Keratinocyte (primary cell): ENCODE data around the gene CREB5. TPM values are rescaled to one million over a fixed set of nuclear protein-coding genes. Genes with fewer than 3 reads are reported as not detected.

Experiments
- DNase-seq: peaks from one replicate; pipeline ENCODE4 v3.0.0-alpha.2; 2011; ENCODE audit warnings: low read depth, missing footprints, low spot score
- FAIRE-seq: peaks from 2 replicates; lab custom pipeline; 2011; peaks lifted over from hg19 to GRCh38; lab: Jason Lieb, UNC
- H2AFZ ChIP-seq: 2 replicates; pipeline ENCODE4 v1.6.0; 2012; ENCODE audit warnings: low read length, control low read depth, inconsistent platforms; ENCODE audit not compliant: control insufficient read depth
- H3K27ac ChIP-seq: 2 replicates; pipeline ENCODE4 v1.5.1; 2011; ENCODE audit warnings: low read length; ENCODE audit not compliant: control insufficient read depth, insufficient read depth
- H3K27me3 ChIP-seq: 3 replicates; pipeline ENCODE4 v1.6.0; 2011; ENCODE audit warnings: low read length; ENCODE audit not compliant: control insufficient read depth, insufficient read depth; ENCODE audit errors: extremely low read depth
- H3K36me3 ChIP-seq, 2 experiments: 2 replicates in 1 of 2; 3 replicates in 1 of 2; pipeline ENCODE4 v1.5.1; 2011; ENCODE audit warnings: low read length in 2 of 2, mild to moderate bottlenecking in 1 of 2; ENCODE audit not compliant: control insufficient read depth in 2 of 2, insufficient read depth in 2 of 2; ENCODE audit errors: extremely low read depth in 1 of 2
- H3K4me1 ChIP-seq: 3 replicates; pipeline ENCODE4 v1.5.1; 2011; ENCODE audit warnings: low read length; ENCODE audit not compliant: control insufficient read depth, insufficient read depth; ENCODE audit errors: extremely low read depth
- H3K4me2 ChIP-seq: 3 replicates; pipeline ENCODE4 v1.6.0; 2011; ENCODE audit warnings: low read depth, low read length; ENCODE audit not compliant: control insufficient read depth, insufficient read depth; ENCODE audit errors: extremely low read depth
- H3K4me3 ChIP-seq, 3 experiments: fragments of 200-600 bp in 1 of 3; sonication (generic) in 1 of 3; 2 replicates in 2 of 3; 3 replicates in 1 of 3; pipeline ENCODE4 v1.5.1; 2011 to 2016; ENCODE audit warnings: low read length in 3 of 3, mild to moderate bottlenecking in 3 of 3, control low read depth in 2 of 3, inconsistent platforms in 1 of 3, low read depth in 1 of 3, mixed read lengths in 1 of 3, mixed run types in 1 of 3, moderate library complexity in 1 of 3; ENCODE audit not compliant: control insufficient read depth in 2 of 3, insufficient read depth in 2 of 3; ENCODE audit errors: extremely low read depth in 1 of 3
- H3K79me2 ChIP-seq: 2 replicates; pipeline ENCODE4 v1.6.0; 2012; ENCODE audit warnings: low read length; ENCODE audit not compliant: control insufficient read depth, insufficient read depth
- H3K9ac ChIP-seq: 3 replicates; pipeline ENCODE4 v1.6.0; 2011; ENCODE audit warnings: low read length; ENCODE audit not compliant: control insufficient read depth, insufficient read depth; ENCODE audit errors: extremely low read depth
- H3K9me1 ChIP-seq: 3 replicates; pipeline ENCODE4 v1.6.0; 2011; ENCODE audit warnings: low read length; ENCODE audit not compliant: control insufficient read depth, insufficient read depth; ENCODE audit errors: extremely low read depth
- H3K9me3 ChIP-seq: 2 replicates; pipeline ENCODE4 v1.5.1; 2012; ENCODE audit warnings: low read depth, low read length; ENCODE audit not compliant: control insufficient read depth
- H4K20me1 ChIP-seq: 3 replicates; pipeline ENCODE4 v1.6.0; 2011; ENCODE audit warnings: low read length; ENCODE audit not compliant: control insufficient read depth, insufficient read depth; ENCODE audit errors: extremely low read depth
- CTCF ChIP-seq, 3 experiments: IDR thresholded peaks in 1 of 3; conservative IDR thresholded peaks in 1 of 3; optimal IDR thresholded peaks in 1 of 3; 2 replicates in 2 of 3; 3 replicates in 1 of 3; pipeline versions ENCODE3 to v1.5.1; 2011; ENCODE audit warnings: low read length in 3 of 3, mild to moderate bottlenecking in 3 of 3, moderate library complexity in 2 of 3, control low read depth in 1 of 3, inconsistent platforms in 1 of 3; ENCODE audit not compliant: insufficient read depth in 2 of 3; ENCODE audit errors: extremely low read depth in 1 of 3
- EZH2 ChIP-seq: IDR thresholded peaks from one replicate; pipeline ENCODE4 v1.6.1; 2012; ENCODE audit warnings: inconsistent platforms, mild to moderate bottlenecking, low read length, moderate library complexity
- dilution Hi-C: fragments of 300-500 bp; cut with MboI; formaldehyde crosslinking; loops from one replicate; pipeline ENCODE4 v1.7.0; 2020; ENCODE audit warnings: low sequenced_read_pairs; ENCODE audit not compliant: extremely low pct_ligation_motif_present
- polyA plus RNA-seq, 5 experiments: library from polyadenylated mRNA; depleted of rRNA in 3 of 5; stranded (reverse) in 3 of 5; stranded (forward) in 1 of 5; unstranded in 1 of 5; fragments of >200 nt; gene quantifications; 1 replicate in 1 of 5; 2 replicates in 3 of 5; 3 replicates in 1 of 5; pipeline versions ENCODE4 v1.2.1 to v1.2.3, GENCODE V29; 2011 to 2012; ENCODE audit warnings: missing spikeins in 2 of 5, low read depth in 1 of 5, low replicate concordance in 1 of 5

The CREB5 gene
- polyA plus RNA-seq, 1 donor (not counting 4 experiments of a cell fraction or from before 2014, with no cell fraction given), result 7.9 TPM

GRCh38 chr7:28631995-28632394 lies 219.7 kb downstream of the CREB5 start:
- DNase-seq, result no peak
- Histone ChIP-seq H3K9me3 (no peaks in the 10 kb centered on the region), H3K9ac (no peak overlapping the region), H3K27me3 (peaks cover 25% of the 10 kb centered on the region), H3K4me1 (no peaks in the 10 kb centered on the region), H3K4me2 (no peak overlapping the region), H3K36me3 (no peaks in the 10 kb centered on the region), H3K4me3 (no peak overlapping the region), H2AFZ (no peak overlapping the region), H3K27ac (no peak overlapping the region), H3K79me2 (no peaks in the 10 kb centered on the region), H3K9me1 (no peaks in the 10 kb centered on the region), H4K20me1 (no peaks in the 10 kb centered on the region)
- TF ChIP-seq CTCF (optimal IDR thresholded peaks at IDR 0.05 in 1 of 3, IDR thresholded peaks at IDR 0.05 in 1 of 3, conservative IDR thresholded peaks at IDR 0.05 in 1 of 3; ENCODE audit: extremely low read depth in 1 of 3, insufficient read depth in 2 of 3, low read length in 3 of 3), result no peak
- TF ChIP-seq EZH2, result no peak
- dilution Hi-C loops, result no loop called here
- no peak for FAIRE-seq

GRCh38 chr7:28638914-28639313 lies 226.6 kb downstream of the CREB5 start:
- no peaks in the 10 kb centered on the region for H3K9me3 ChIP-seq
- FAIRE-seq (no peak), DNase-seq (no peak)
- H3K9me1 ChIP-seq, result no peaks in the 10 kb centered on the region
- H3K4me3 ChIP-seq, result no peak overlapping the region
- no peak overlapping the region for H3K9ac ChIP-seq
- H3K36me3 ChIP-seq, result no peaks in the 10 kb centered on the region
- peaks cover 10% of the 10 kb centered on the region for H3K27me3 ChIP-seq
- dilution Hi-C loops, result no loop called here
- H3K4me1 ChIP-seq, result no peaks in the 10 kb centered on the region
- H2AFZ ChIP-seq, result no peak overlapping the region
- no peaks in the 10 kb centered on the region for H3K79me2 ChIP-seq
- H3K27ac ChIP-seq, result no peak overlapping the region
- no peak overlapping the region for H3K4me2 ChIP-seq
- no peaks in the 10 kb centered on the region for H4K20me1 ChIP-seq
- no peak for TF ChIP-seq CTCF (optimal IDR thresholded peaks at IDR 0.05 in 1 of 3, IDR thresholded peaks at IDR 0.05 in 1 of 3, conservative IDR thresholded peaks at IDR 0.05 in 1 of 3; ENCODE audit: extremely low read depth in 1 of 3, insufficient read depth in 2 of 3, low read length in 3 of 3)
- no peak for TF ChIP-seq EZH2
